ENCODE results near the gene C5orf47.

The C5orf47 gene

DNA sequence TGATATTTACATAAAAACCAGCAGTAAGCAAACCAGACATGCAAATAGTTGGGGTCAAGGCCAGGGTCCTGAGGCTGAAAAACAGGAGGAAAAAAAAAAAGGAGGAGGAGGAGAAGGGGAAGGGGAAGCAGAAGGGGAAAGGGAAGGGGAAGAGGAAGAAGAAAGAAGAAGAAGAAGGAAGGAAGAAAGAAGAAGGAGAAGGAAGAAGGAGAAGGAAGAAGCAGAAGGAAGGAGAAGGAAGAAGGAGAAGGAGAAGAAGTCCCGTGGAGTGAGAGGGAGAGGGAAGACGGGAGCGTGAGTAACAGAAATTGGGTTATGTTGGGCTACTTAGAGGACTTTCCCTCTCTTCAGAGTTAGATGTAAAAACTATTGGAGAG, 31.9 kb downstream of the C5orf47 start:
- in situ Hi-C loops (cut with MboI; ENCODE audit: low sequenced_read_pairs) = no loop called here

DNA sequence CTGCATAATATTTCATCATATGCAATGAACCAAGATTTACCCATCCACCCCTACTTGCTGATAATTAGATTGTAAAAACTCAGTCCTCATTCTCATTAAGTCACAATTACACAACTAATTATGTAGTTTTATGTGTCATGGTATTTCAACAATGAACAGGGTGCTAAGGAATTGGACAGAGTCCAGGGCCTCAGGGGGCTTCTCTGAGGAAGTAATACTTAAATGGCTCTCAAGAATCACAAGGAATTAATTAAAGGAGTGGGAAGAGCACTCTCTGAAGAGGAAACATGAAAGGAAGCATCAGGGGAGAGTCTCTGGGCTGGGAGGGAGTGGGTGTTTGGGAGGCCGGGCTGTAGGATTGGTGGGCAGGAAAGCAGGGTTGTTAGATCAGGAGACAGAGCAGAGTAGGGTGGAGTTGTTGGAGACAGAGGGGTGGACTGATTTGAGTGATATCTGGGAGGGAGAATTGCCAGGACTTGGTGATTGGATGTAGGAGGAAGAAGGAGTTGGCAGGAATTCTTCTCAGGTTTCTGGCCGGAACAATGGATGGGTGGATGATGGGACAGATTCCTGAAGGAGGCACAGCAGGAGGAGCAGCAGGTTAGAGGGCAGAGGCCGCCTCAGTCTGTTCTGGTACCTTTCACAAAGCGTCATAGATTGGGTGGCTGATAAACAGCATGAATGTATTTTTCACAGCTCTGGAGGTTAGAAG, 33.6 kb downstream of the C5orf47 start:
- in situ Hi-C loops (cut with MboI; ENCODE audit: low sequenced_read_pairs) = no loop called here

DNA sequence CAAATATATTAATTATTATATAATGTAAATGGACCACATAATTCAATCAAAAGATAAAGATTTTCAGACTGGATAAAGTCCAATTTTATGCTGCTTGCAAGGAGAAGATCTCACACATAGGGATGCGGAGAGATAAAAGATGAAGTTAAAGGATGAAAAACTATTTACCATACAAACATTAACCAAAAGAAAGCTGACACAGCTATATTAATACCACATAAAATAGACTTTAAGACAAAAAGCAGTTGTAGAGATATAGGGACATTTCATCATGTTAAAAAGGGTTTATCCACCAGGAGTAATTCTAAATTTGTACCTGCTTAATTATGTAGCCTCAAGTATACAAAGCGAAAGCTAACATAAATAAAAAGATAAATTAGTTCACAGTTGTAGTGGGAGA, 41.3 kb downstream of the C5orf47 start:
- in situ Hi-C loops (cut with MboI; ENCODE audit: low sequenced_read_pairs) = loop anchor here (25.0 kb wide), 1 partner anchor 282 kb away; no protein-coding TSS in a partner anchor

DNA sequence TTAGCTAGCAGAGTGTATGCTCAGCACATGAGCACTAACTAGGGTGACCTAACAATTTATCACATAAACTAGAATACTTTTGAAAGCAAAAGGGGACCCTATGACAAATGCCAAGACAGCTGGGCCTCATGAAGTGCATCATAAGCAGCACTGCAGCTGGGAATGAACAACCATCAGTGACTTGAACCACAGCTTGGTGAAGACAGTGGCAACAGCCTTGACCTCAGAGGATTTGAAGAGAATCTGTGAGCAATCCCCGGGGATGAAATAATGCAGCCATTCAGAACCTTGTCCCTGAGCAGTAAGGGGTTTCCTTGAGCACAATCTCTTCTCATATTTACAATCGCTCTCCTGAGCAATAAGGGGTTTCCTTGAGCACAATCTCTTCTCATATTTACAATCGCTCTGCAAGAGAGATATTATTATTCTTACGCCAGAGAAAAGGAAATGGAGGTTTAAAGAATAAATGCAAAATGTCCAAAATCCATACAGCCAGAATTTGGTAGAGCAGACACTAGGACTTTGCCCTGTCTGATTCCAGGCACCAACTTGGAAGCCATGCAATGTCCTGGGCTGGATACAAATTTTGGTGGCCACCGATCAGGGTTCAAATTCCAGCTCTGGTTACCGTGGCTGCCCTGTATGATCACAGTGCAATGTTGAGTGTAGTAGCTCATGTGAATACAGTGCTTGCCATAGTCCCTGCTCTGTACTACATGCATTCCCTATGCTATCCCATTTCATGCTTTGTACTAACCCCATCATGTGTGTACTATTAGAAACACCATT, 55.7 kb downstream of the C5orf47 start:
- in situ Hi-C loops (cut with MboI; ENCODE audit: low sequenced_read_pairs) = loop anchor here (25.0 kb wide), 1 partner anchor 268 kb away; no protein-coding TSS in a partner anchor

DNA sequence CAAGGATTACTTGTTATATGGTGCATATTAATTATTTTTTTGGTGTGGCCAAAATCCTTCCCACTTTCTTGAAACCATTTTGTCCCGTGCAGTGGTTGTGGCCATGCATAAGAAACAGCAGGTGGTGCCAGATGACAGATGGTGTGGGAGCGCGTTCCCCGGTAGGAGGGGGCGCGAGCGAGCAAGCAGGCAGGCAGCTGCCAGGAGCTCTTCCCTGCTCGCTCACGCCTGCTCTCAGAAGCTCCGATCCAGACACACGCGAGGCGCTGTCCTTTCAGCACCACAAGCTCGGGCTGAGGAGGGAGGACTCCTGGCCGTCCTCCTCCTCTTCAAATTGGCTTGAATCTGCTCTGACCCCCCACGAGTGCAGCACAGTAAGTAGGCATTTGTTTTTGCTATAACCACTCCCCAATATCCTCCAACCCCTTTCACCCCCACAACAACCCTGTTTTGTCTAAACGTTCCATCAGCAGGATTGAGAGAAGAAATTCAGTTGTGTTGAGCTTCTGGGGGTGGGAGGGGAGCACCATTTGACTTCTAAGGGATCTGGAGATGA, 56.6 kb downstream of the C5orf47 start, which contains the start of gene NSG2:
Gene NSG2, plus strand, starts transcription at position 237 of the 556 bp plus-strand sequence. CDS start 1,050 bp downstream, outside the sequence.
- in situ Hi-C loops (cut with MboI; ENCODE audit: low sequenced_read_pairs) = loop anchor here (25.0 kb wide), 1 partner anchor 267 kb away; no protein-coding TSS in a partner anchor

DNA sequence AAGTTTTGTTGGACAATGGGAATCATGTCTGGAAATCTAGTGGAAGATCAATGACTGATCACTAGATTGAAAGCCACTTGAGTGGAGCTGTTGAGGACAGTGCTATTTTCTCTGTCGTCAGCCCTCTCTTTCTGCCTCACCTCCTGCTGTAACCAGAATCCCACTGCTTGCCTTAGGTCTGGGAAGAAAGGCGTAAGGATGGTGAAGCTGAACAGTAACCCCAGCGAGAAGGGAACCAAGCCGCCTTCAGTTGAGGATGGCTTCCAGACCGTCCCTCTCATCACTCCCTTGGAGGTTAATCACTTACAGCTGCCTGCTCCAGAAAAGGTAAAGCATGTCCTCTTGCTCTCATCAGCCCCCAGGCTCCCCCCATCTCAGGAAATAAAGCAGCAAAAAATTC, 57.6 kb downstream of the C5orf47 start:
- in situ Hi-C loops (cut with MboI; ENCODE audit: low sequenced_read_pairs) = loop anchor here (25.0 kb wide), 1 partner anchor 266 kb away; no protein-coding TSS in a partner anchor

DNA sequence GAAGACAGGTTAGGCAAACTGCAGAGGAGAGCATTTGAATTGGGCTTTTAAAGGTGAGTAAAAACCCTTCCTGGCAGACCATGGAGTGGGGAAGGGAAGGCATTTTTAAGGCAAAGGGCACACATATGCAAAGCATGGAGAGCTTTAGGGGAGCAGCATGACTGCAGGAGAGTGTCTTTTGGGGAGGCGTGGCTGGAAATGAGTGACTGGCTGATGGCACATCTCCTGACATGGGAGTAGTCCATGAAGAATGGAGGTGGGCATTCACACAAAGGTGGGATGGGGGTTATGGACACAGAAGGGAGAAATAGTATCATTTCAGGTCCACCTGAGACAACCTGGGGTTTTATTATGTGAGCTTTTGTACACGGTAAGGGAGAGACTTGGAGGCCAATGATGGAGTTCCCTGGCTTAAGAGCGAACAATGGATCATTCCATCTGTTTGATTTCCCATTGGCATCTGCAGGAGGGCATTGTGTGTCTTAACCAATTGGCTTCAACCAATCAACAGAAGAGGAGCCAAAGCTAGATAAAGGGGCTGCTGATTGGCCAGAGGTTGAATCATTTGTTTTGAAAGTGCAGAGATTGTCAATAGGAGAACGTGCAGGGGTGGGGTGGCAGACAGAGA, 58.6 kb downstream of the C5orf47 start:
- in situ Hi-C loops (cut with MboI; ENCODE audit: low sequenced_read_pairs) = loop anchor here (25.0 kb wide), 1 partner anchor 265 kb away; no protein-coding TSS in a partner anchor

DNA sequence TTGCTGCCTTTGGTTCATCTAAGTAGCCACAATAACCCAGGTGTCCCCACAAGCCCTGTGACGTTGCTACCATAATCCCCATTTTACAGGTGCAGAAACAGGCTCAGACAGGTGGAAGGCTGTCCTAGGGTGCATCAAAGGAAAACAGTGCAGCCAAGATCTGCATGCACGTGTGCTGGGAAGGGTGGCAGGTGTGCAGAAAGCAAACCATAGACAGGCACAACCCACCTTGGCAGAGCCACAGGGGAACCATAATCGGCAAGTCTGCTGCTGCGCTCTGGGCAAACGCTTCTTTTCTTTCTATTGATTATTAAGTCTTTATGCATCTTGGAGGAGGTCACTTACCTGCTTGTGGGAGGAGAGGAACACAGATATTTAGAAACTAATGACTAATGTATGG, 63.7 kb downstream of the C5orf47 start:
- in situ Hi-C loops (cut with MboI; ENCODE audit: low sequenced_read_pairs) = no loop called here

DNA sequence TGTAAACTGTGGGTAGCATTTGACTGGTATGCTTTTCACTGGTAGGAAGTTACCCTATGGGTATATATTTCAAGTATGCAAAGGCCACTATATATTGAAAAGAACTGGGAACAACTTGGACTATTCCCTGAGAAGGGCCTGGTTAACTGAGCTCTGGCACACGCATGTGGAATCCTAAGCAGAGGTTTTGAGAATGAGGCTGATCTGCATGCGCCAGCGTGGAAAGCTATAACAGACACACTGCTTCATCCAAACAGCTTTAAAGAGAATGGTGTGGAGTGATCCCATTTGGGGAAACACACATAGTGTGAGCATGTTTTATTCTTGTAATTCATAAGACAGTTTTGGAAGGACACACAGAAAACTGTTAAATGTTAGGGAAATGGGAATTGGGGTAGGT, 64.9 kb downstream of the C5orf47 start:
- in situ Hi-C loops (cut with MboI; ENCODE audit: low sequenced_read_pairs) = no loop called here
